Panc1 (cell line): ENCODE data around the gene LDHAL6A. TPM values are rescaled to one million over a fixed set of nuclear protein-coding genes. Genes with fewer than 3 reads are reported as not detected.

Experiments used
- ATAC-seq: fragments of 200-7000 bp; cut with Tn5 transposase; 2 replicates; pipeline ENCODE4 v1.9.1; 2020; ENCODE audit warnings: mild to moderate bottlenecking, moderate library complexity
- BruUV-seq: library from RNA; stranded (reverse); fragments of 400-500 nt; replicated peaks from 2 replicates; lab custom pipeline; 2021; lab: Mats Ljungman, UMichigan
- CTCF ChIA-PET: fragments of 300-600 bp; sonication (Branson Sonifier 250); formaldehyde crosslinking; loops from one replicate; lab custom pipeline; 2022; ENCODE audit warnings: antibody characterized with exemption; lab: Charles Lee
- POLR2A ChIA-PET: fragments of 300-600 bp; sonication (Branson Sonifier 250); formaldehyde crosslinking; loops from one replicate; lab custom pipeline; 2022; ENCODE audit warnings: antibody characterized with exemption; lab: Charles Lee
- DNase-seq: peaks from one replicate; pipeline ENCODE4 v3.0.0-alpha.2; 2010; ENCODE audit warnings: low read depth, low spot score
- H3K27ac ChIP-seq: 2 replicates; pipeline ENCODE4 v1.5.1; 2011; ENCODE audit warnings: mild to moderate bottlenecking, low read length, inconsistent platforms
- H3K27me3 ChIP-seq: fragments of 200-500 bp; sonication (Bioruptor generic); 2 replicates; pipeline ENCODE4 v1.6.0; 2014; ENCODE audit warnings: low read length, inconsistent platforms; ENCODE audit not compliant: control insufficient read depth, insufficient read depth
- H3K36me3 ChIP-seq: fragments of 200-500 bp; sonication (Bioruptor generic); 2 replicates; pipeline ENCODE4 v1.5.1; 2014; ENCODE audit warnings: inconsistent platforms, mild to moderate bottlenecking, low read length, moderate library complexity; ENCODE audit not compliant: control insufficient read depth, insufficient read depth
- H3K4me1 ChIP-seq: 2 replicates; pipeline ENCODE4 v1.5.1; 2011; ENCODE audit warnings: inconsistent platforms, mild to moderate bottlenecking, low read length, moderate library complexity; ENCODE audit not compliant: control insufficient read depth, insufficient read depth
- H3K4me3 ChIP-seq, 2 experiments: 2 replicates each; pipeline ENCODE4 v1.5.1; 2011 to 2012; ENCODE audit warnings: low read depth in 2 of 2, low read length in 2 of 2, mild to moderate bottlenecking in 2 of 2, inconsistent platforms in 1 of 2, moderate library complexity in 1 of 2
- H3K9me3 ChIP-seq: fragments of 200-500 bp; sonication (Bioruptor generic); 2 replicates; pipeline ENCODE4 v1.5.1; 2014; ENCODE audit warnings: low read depth, mild to moderate bottlenecking, inconsistent platforms, low read length, moderate library complexity; ENCODE audit not compliant: control insufficient read depth, insufficient read depth
- POLR2AphosphoS5 ChIP-seq: IDR thresholded peaks from 2 replicates; pipeline ENCODE4 v1.6.1; 2012; ENCODE audit warnings: mild to moderate bottlenecking, low read depth, low read length, moderate library complexity
- SIN3A ChIP-seq: IDR thresholded peaks from 2 replicates; pipeline ENCODE4 v1.6.1; 2012; ENCODE audit warnings: low read depth, mild to moderate bottlenecking, low read length, moderate library complexity, borderline replicate concordance; ENCODE audit not compliant: insufficient read depth
- TCF7L2 ChIP-seq: IDR thresholded peaks from 2 replicates; pipeline ENCODE4 v1.6.1; 2011; ENCODE audit warnings: mild to moderate bottlenecking, low read depth, low read length, inconsistent platforms
- in situ Hi-C: cut with HindIII; loops from 2 replicates; pipeline ENCODE4 v1.10.0; 2016; ENCODE audit warnings: low sequenced_read_pairs, low pct_unique_long_range_greater_than_20kb
- intact Hi-C: fragments of 100-400 bp; cut with micrococcal nuclease; formaldehyde crosslinking; loops from one replicate; pipeline ENCODE4 v1.10.0; 2022; ENCODE audit not compliant: unreplicated experiment
- total RNA-seq: library from RNA; stranded (reverse); gene quantifications from one replicate; pipeline ENCODE4 v1.2.1, GENCODE V29; 2021; ENCODE audit not compliant: unreplicated experiment
- TF ChIP-seq, protein P1 (sequence below): fragments of 450-650 bp; IDR thresholded peaks from 2 replicates; pipeline ENCODE4 v1.5.1; 2017; ENCODE audit warnings: mild to moderate bottlenecking
- TF ChIP-seq, protein P2 (sequence below), 2 experiments: IDR thresholded peaks; 2 replicates each; pipeline ENCODE4 v1.6.1; 2011 to 2012; ENCODE audit warnings: low read depth in 2 of 2, control low read depth in 1 of 2, low read length in 1 of 2, mild to moderate bottlenecking in 1 of 2, moderate library complexity in 1 of 2; ENCODE audit not compliant: insufficient read depth in 1 of 2

Gene LDHAL6A
- total RNA-seq, 1 experiment from 2014 or later: not detected

DNA sequence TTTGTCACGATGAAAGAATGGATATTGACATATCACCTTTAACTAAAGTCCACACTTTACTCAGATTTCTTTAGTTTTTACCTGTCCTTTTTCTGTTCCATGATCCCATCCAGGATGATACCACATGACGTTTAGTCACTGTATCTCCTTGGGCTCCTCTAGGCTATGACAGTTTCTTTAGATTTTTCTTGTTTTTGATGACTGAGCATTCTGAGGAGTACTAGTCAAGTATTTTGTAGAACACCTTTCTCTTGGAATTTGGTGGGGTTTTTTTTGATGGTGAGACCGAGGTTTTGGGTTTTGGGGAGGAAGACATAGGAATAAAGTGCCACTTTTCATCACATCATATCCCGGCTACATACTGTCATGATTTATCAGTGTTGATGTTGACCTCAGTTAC, 4.0 kb downstream of the LDHAL6A start:
- H3K9me3 ChIP-seq: no peaks in the 10 kb centered on the region
- ATAC-seq (no peak), DNase-seq (no peak)
- H3K4me1 ChIP-seq: peaks cover 5% of the 10 kb centered on the region; the same call in 1 of the 2 replicates
- H3K27ac ChIP-seq: no peak overlapping the region
- intact Hi-C loops (no loop called here), in situ Hi-C loops (no loop called here)
- H3K36me3 ChIP-seq: no peaks in the 10 kb centered on the region
- POLR2A ChIA-PET: no interaction called here
- no peaks in the 10 kb centered on the region for H3K27me3 ChIP-seq
- TF ChIP-seq, protein P1, sequence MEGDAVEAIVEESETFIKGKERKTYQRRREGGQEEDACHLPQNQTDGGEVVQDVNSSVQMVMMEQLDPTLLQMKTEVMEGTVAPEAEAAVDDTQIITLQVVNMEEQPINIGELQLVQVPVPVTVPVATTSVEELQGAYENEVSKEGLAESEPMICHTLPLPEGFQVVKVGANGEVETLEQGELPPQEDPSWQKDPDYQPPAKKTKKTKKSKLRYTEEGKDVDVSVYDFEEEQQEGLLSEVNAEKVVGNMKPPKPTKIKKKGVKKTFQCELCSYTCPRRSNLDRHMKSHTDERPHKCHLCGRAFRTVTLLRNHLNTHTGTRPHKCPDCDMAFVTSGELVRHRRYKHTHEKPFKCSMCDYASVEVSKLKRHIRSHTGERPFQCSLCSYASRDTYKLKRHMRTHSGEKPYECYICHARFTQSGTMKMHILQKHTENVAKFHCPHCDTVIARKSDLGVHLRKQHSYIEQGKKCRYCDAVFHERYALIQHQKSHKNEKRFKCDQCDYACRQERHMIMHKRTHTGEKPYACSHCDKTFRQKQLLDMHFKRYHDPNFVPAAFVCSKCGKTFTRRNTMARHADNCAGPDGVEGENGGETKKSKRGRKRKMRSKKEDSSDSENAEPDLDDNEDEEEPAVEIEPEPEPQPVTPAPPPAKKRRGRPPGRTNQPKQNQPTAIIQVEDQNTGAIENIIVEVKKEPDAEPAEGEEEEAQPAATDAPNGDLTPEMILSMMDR: no peak
- TF ChIP-seq, protein P2, sequence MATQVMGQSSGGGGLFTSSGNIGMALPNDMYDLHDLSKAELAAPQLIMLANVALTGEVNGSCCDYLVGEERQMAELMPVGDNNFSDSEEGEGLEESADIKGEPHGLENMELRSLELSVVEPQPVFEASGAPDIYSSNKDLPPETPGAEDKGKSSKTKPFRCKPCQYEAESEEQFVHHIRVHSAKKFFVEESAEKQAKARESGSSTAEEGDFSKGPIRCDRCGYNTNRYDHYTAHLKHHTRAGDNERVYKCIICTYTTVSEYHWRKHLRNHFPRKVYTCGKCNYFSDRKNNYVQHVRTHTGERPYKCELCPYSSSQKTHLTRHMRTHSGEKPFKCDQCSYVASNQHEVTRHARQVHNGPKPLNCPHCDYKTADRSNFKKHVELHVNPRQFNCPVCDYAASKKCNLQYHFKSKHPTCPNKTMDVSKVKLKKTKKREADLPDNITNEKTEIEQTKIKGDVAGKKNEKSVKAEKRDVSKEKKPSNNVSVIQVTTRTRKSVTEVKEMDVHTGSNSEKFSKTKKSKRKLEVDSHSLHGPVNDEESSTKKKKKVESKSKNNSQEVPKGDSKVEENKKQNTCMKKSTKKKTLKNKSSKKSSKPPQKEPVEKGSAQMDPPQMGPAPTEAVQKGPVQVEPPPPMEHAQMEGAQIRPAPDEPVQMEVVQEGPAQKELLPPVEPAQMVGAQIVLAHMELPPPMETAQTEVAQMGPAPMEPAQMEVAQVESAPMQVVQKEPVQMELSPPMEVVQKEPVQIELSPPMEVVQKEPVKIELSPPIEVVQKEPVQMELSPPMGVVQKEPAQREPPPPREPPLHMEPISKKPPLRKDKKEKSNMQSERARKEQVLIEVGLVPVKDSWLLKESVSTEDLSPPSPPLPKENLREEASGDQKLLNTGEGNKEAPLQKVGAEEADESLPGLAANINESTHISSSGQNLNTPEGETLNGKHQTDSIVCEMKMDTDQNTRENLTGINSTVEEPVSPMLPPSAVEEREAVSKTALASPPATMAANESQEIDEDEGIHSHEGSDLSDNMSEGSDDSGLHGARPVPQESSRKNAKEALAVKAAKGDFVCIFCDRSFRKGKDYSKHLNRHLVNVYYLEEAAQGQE (IDR thresholded peaks at IDR 0.05; ENCODE audit: insufficient read depth in 1 of 2, low read depth in 2 of 2, low read length in 1 of 2): no peak
- TF ChIP-seq POLR2AphosphoS5 (no peak), TCF7L2 (no peak), SIN3A (no peak)
- H3K4me3 ChIP-seq: no peak overlapping the region
- no TSS peak for BruUV-seq
- CTCF ChIA-PET: no interaction called here

DNA sequence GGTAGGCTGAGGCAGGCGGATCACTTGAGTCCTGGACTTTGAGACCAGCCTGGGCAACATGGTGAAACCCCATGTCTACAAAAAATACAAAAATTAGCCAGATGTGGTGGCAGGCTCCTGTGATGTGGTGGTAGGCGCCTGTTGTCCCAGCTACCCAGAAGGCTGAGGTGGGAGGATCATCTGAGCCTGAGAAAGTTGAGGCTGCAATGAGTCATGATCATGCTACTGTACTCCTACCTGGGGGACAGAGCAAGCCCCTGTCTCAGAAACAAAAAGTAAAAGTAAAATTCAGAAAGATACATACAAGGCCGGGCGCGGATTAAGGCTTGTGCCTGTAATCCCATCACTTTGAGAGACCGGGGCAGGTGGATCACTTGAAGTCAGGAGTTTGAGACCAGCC, 6.3 kb downstream of the LDHAL6A start:
- DNase-seq: no peak
- ChIA-PET POLR2A (no interaction called here), CTCF (no interaction called here)
- ATAC-seq: no peak
- no peaks in the 10 kb centered on the region for H3K9me3 ChIP-seq
- TF ChIP-seq POLR2AphosphoS5 (no peak), SIN3A (no peak), TCF7L2 (no peak)
- TF ChIP-seq, protein P2 (IDR thresholded peaks at IDR 0.05; ENCODE audit: insufficient read depth in 1 of 2, low read depth in 2 of 2, low read length in 1 of 2): no peak
- intact Hi-C loops (no loop called here), in situ Hi-C loops (no loop called here)
- H3K27me3 ChIP-seq: no peaks in the 10 kb centered on the region
- no TSS peak for BruUV-seq
- peaks cover 5% of the 10 kb centered on the region; the same call in 1 of the 2 replicates for H3K4me1 ChIP-seq
- H3K27ac ChIP-seq: no peak overlapping the region
- H3K36me3 ChIP-seq: no peaks in the 10 kb centered on the region
- H3K4me3 ChIP-seq: no peak overlapping the region
